Coronary artery (tissue), 2 donors: Measurements from ENCODE around the gene MRAS.

Source experiments
- DNase-seq: peaks from one replicate; pipeline ENCODE4 v3.0.0-alpha.2; 2017; ENCODE audit warnings: low spot score
- H3K27ac ChIP-seq, 2 donors: fragments of 200-600 bp; sonication (generic); one replicate each; pipeline ENCODE4 v1.5.1; 2016 to 2019
- H3K4me3 ChIP-seq: fragments of 200-600 bp; sonication (generic); 2 replicates; pipeline ENCODE4 v1.5.1; 2016; ENCODE audit warnings: mild to moderate bottlenecking, moderate library complexity
- TF ChIP-seq, protein P1 (sequence below): fragments of 200-600 bp; sonication (generic); IDR thresholded peaks from one replicate; pipeline ENCODE4 v1.5.1; 2019; ENCODE audit warnings: antibody characterized with exemption

The MRAS gene

DNA sequence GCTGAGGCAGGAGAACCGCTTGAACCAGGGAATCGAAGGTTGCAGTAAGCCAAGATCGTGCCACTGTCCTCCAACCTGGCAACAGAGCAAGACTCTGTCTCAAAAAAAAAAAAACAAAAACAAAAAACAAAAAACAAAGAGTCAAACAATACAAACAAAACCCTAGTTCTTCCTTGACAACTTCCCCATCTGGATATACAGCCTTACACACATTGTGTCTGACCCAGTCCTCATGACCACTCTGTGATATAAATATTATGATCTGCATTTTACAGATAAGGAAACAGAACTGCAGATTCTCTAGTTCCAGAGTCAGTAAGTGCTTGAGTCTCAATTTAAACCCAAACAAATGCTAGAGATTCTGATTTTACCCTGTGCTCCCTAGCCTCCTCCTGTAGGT is 81.3 kb downstream of the MRAS start:
- no peak for DNase-seq
- no peak overlapping the region for H3K27ac ChIP-seq
- H3K4me3 ChIP-seq: no peak overlapping the region
- TF ChIP-seq, protein P1, sequence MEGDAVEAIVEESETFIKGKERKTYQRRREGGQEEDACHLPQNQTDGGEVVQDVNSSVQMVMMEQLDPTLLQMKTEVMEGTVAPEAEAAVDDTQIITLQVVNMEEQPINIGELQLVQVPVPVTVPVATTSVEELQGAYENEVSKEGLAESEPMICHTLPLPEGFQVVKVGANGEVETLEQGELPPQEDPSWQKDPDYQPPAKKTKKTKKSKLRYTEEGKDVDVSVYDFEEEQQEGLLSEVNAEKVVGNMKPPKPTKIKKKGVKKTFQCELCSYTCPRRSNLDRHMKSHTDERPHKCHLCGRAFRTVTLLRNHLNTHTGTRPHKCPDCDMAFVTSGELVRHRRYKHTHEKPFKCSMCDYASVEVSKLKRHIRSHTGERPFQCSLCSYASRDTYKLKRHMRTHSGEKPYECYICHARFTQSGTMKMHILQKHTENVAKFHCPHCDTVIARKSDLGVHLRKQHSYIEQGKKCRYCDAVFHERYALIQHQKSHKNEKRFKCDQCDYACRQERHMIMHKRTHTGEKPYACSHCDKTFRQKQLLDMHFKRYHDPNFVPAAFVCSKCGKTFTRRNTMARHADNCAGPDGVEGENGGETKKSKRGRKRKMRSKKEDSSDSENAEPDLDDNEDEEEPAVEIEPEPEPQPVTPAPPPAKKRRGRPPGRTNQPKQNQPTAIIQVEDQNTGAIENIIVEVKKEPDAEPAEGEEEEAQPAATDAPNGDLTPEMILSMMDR: no peak

DNA sequence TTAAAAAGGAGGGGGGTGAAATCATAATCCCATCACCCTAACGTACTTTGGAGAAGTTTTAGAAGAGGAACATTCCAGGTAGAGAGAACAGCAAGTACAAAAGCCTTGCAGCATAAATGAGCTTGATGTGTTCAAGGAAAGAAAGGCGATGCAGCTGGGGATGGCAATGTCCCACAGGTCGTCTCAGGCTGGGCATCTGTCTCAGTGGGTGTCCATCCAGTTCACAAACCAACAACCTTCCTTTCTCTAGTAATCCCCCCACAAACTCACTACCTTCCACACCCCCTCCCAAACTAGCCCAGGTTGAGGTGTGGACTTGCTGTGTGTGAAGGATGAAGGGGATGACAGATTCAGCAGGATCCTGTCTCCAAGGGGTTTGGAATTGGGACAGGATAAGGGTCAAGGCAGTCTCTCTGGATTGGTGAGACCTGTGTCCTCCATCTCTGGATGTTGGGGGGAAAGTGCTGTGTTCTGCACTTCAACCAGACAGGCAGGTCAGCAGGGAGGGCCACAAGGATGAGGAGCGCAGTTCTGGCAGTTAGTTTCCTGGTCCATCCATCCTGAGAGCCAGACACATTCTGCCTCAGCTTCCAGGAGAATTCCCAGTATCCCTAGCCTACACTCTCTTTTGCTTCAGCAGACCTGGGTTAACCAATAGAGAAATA is 84.3 kb downstream of the MRAS start:
- peak; percentile 46 for DNase-seq
- no peak overlapping the region for H3K27ac ChIP-seq
- TF ChIP-seq, protein P1: no peak
- no peak overlapping the region for H3K4me3 ChIP-seq

DNA sequence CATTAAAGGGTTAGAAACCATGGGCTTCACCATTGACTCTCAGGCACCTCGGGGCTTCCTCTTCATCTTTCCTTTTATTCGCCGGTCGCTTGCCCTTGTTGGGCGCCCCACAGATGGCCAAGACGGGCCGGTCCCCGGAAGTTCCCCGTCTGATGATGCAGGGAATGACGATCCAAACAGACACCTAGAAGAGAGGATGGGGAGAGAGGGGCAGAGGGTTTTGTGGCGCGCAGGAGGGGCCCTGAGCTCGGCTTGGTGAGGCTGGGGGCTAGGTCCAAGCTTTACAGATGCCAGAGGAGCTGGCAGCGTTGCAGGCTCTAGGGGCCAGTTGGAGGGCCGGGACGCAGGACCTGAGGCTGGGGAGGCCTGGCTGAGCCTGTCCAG is 85.5 kb downstream of the MRAS start:
- Histone ChIP-seq H3K4me3 (peak overlapping the region; percentile 74), H3K27ac (no peak overlapping the region)
- no peak for DNase-seq
- TF ChIP-seq, protein P1: no peak

DNA sequence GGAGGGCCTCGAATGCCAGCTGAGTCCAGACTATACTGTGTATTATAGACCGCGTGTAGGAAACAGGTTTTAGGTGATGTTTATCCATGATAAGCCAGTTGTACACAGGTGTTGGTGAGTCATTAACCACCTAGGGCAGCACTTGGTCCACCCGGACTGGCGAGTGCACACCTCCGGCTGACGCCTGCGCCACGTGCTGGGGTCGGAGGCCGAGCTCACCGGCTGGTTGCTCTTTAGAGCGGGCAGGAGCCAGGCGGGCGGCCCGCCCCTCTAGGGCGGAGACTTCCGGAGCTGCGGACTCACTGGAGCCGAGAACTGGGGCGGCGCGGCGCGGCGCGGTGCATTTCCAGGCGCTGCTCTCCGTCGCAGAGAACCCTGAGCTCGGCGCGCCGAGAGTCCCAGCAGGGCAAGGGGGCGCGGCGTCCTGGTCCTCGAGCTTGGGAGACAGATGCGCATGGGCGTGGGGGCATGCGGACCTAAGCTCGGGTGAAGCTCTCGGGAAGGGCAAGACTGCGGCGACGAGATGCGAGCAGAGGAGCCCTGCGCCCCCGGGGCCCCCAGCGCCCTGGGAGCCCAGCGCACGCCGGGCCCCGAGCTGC is 86.0 kb downstream of the MRAS start, which contains the start of gene ESYT3:
TSS of gene ESYT3 (plus strand) at position 341 of the 599 bp plus-strand sequence. CDS start at position 524, 183 bp downstream.
- TF ChIP-seq, protein P1: no peak
- DNase-seq: peak; percentile 81
- no peak within 1 kb of the TSS for H3K27ac ChIP-seq
- H3K4me3 ChIP-seq: peak within 1 kb of the TSS; percentile 74

DNA sequence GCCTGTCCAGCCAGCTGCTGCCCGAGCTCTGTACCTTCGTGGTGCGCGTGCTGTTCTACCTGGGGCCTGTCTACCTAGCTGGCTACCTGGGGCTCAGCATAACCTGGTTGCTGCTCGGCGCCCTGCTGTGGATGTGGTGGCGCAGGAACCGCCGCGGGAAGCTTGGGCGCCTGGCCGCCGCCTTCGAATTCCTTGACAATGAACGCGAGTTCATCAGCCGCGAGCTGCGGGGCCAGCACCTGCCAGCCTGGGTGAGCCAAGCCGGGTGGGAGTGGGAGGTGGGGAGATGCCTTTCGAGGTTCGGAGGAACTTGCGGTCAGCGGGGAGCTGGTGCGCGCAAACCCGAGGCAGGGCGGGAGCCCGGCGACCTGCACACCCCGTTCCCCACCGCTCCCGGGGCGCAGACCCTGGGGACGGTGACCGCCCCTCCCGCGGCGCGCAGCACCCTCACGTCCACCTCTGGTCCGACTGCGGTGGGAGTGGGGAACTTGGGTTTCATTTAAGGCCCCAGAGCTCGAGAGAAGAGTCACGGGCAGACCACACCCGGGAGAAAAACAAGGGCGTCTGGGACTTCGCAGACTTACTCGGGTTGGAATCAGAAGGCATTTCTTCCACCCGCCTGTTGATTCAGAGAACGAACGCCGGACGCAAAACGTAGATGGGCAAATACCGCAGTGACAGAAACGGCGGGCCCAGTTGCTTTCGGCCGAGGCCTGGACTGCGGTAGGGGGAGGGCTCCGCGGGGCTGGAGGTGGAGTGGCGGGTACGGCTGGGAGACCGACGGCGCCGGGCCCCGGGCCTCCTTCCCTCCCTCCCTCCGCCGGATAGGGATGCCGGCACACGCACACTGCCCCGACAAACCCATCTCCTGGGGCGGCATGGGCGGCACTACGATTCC is 86.7 kb downstream of the MRAS start:
- H3K4me3 ChIP-seq: peak overlapping the region; percentile 74
- H3K27ac ChIP-seq: no peak overlapping the region
- no peak for DNase-seq
- TF ChIP-seq, protein P1: no peak

DNA sequence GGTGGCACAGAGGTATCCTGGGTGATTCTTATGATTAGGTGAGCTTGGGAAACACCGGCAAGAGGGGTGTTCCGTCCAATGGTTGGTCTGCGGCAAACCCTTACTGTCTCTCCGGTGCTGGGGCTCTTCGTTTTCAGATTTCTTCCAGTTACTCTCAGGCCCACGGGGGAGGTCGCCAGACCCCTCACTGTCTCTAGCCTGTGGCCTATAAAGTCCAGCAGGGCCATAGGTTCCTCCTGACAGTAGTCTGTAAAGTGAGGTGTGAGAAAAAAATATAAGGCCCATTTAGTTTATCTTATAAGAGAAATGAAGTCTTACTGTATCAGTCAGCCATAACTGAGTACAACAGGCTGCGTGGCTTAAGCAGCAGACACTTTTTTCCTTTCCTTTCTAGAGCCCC is 87.5 kb downstream of the MRAS start:
- no peak overlapping the region for H3K27ac ChIP-seq
- DNase-seq: no peak
- TF ChIP-seq, protein P1: no peak
- peak overlapping the region; percentile 74 for H3K4me3 ChIP-seq
